ENCODE results near the gene SEMA6A.

SEMA6A gene

GRCh38 chr5:116456036-116456435, 118.6 kb downstream of the SEMA6A start:
- FAIRE-seq, result no peak

GRCh38 chr5:116455061-116455460, 119.6 kb downstream of the SEMA6A start:
- FAIRE-seq, result no peak

DNA sequence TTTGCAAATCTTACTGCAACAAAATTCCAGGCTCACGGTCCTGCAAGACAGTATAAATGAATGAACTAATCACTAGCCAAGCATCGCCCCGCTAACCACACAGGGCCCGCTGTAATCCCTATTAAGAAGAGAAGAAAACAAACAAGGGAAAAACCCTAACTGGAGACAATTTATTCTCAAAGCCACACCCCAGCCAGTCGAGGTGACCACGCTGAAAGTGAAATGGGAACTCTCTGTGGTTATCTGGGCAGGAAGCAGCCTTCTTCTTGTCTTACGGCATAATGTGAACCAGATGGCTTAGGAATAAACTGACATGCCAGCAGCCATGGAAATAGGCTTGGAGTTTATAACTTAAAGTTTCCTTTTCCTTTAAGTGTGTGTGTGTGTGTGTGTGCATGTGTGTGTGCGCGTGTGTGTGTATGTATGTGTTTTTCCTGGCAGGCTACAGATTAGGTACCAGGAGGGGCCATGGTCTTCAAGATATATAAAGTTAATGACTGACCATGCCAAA, 120.2 kb downstream of the SEMA6A start:
- FAIRE-seq, result no peak

DNA sequence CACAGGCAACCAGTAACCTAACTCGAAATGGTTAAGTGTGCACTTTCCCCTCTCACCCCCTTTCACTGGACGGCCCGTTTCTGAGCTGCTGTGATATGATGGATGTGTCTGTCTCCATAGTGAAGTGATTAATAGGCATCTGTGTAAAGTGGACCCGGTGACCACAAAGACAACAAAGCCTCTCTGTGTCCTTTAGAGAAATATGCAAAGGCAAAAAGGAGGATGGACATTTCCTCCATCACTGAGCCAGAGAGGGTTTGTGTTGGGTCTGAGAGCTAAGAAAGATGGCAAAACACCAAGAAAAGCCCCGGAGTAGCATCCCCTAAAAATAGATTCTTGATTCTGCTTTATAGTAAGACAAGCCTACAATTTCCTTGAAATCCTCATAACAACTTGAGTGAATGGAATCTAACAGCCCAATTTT, 120.6 kb downstream of the SEMA6A start:
- no peak for FAIRE-seq

DNA sequence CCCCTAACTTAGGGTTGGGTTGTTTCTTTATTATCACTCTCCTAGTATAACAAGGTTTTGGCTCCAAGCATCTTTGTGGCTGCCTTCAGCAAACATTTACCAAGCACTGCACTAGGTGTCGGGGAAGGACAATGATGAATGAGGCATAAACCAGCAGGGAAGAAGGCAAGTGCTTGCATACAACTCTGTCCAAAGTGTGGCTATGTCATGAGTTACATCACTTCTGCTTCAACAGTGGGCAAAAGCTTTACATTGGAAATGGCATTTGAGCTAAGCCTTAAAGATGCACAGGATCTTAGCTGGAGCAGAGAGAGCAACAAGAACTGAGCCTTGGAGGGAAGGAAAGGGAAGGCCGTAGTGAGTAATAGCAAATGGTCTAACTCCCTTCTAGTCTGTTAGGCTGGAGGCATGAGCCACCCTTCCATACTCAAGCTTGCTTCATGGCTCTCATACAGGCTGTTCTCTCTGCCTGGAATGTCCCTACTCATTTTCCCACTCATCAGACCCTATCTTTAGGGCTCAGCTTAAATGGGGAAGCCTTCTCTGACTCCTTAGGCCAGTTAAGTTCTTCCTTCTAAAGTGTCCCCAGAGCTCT, 121.8 kb downstream of the SEMA6A start:
- no peak for FAIRE-seq

- FAIRE-seq, result no peak
These were observed 122.6 kb downstream of the SEMA6A start for GRCh38 chr5:116451905-116452450.

DNA sequence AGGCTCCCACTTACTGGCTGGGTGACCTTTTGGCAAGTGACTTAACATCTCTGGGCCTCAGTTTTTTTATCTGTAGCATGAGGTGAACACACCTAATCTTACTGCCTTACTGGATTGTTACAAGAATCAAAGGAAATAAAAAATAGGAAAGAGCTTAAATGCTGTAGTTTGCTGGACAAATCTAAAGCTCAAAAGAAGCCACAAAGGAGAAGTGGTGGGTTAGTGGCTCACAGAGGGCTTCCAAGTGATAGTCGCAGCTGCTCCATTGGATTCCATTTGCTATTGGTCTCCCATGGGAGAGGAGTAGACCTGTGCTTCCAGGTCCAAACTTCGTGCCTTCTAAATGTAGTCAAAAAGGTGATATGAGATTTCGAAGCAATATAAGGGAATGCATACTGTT, 123.6 kb downstream of the SEMA6A start:
- FAIRE-seq, result no peak

DNA sequence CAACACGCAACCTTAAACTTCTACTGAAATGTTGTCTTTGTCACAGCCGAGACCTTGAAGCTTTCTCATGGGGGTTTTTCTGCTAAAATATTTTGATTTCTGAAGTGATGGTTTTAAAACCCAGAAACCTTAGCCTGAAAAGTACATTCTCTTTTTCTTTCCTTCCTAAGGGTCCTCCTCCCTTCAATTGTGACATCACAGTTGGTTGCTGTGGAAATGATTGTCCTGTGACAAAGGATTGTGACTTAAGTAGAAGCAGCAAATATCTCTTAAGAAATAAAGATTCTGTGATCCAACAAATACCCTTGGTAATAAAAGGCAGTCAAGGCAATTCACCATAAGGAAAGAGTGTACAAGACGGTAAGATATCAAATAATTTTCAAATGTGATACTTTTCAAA, 125.2 kb downstream of the SEMA6A start:
- FAIRE-seq, result no peak

GRCh38 chr5:116448870-116449427, 125.7 kb downstream of the SEMA6A start:
- FAIRE-seq, result peak; percentile 95

DNA sequence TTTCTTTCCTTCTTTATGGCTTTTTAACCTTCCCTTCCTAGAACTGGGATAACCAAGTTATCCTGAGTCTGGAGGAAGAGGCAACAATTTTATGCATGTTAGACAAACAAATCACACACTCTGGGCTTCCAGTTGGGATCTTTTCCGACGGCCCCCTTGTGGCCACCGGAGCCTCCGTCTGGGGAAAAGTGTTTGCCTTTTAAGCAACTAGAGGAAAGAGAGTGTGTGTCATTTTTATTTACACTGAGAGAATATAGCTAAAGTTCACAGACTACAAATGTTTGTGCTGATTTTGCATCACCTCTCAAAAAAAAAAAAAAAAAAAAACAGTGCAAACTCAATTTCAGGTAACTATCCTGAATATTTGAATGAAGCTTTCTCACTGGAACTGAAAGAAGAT, 126.2 kb downstream of the SEMA6A start:
- FAIRE-seq, result no peak

DNA sequence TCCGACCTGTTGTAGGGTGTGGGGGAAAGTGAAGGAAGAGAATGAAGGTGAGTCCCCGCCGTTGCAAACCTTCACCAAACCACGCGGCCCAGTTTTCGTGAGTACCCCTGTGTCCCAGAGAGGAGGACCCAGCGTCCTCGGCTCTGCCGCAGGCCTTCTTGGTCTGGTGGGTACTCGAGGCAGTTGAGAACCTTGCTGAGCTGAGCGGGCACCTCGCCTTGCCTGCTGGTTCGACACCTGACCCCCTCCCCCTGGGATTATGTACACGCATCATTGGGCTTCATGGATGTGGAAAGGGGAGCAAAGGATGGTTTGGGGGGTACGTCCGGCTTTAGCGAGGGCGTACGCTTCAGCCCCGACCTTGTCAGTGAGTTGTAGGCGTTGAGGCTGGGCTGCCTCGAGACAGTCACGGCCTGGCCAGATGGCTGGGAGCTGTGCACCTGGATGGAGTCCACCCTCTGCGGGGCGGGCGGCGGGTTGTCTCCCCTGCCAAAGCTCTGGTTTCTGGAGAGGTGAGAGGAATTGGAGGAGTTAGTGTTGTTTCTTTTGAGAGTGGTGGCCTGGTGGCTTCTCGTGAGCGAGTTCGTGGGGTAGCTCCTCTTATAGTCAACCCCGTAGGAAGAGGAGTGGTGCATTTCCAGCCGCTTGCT, 128.1 kb downstream of the SEMA6A start:
- FAIRE-seq, result no peak

DNA sequence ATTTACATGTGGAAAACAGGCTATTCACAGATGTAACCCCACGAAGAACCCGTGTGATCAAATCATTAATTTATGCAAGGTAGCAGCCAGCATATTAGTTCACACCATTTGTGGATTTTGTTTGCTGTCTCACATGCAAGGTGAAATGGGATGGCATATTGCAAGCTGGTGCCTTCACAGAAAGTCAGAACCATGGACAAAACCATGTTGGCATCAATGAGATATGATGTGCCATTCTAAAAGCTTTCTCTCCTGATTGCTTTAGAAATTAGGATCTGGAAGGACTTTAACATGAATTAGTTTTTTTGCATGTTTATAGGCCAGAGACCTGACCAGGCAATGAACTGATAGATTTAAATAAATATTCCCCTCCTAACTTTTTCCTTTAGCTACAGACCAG, 129.3 kb downstream of the SEMA6A start:
- FAIRE-seq, result no peak

GRCh38 chr5:116444373-116445295, 130.0 kb downstream of the SEMA6A start:
- no peak for FAIRE-seq

DNA sequence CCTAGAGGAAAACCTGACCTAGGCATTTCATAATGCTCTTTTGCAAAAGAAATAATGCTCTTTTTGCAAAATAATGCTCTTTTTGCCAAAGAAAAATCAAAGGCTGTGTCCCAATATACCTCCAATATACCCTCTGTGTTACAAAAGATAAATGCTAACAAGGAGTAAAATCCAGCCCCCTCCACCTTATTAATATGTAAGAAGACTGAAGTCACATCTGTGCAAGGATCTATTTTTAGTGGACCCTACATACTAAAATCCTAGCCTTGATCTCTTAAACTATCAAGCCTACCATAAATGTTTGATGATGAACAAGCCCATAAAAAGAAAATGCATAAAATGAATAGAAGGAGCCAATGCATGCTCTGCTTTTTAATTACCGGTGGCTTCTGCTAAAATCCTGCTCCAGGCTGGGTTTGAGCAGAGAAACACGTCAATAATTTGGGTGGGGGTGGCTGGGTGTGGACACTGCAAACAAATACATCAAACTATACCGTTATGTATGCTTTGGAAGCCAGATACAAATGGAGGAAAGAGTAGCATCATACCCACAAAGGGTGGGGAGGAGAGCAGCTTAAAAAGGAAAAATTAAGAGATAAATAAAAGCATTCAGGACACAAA, 131.6 kb downstream of the SEMA6A start:
- no peak for FAIRE-seq

DNA sequence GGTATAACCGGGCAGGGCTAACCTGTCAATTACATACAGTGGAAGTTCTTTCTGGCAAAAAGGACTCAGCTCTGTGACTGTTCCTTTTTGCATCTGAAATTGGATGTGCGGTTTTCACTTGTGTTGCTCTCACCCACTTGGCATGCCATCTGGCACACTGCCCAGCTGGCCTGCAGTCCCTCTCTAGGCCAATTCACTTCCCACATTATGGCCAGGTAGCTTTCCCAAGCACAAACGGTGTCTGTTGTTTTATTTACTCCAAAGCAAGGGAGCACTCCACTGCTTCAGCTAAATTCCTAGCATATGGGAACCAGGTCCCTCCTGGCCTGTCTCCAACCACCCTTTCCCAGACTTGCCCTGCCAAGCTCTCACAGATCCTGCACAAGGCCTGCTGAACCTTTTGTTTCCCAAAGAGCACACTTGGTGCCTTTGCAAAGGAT, 132.5 kb downstream of the SEMA6A start:
- no peak for FAIRE-seq

GRCh38 chr5:116441223-116441622, 133.4 kb downstream of the SEMA6A start:
- no peak for FAIRE-seq

- no peak for FAIRE-seq
These were observed 134.1 kb downstream of the SEMA6A start for GRCh38 chr5:116440457-116441001.

- no peak for FAIRE-seq
These were observed 134.7 kb downstream of the SEMA6A start for GRCh38 chr5:116439905-116440304.

GRCh38 chr5:116438979-116439554, 135.6 kb downstream of the SEMA6A start:
- no peak for FAIRE-seq

DNA sequence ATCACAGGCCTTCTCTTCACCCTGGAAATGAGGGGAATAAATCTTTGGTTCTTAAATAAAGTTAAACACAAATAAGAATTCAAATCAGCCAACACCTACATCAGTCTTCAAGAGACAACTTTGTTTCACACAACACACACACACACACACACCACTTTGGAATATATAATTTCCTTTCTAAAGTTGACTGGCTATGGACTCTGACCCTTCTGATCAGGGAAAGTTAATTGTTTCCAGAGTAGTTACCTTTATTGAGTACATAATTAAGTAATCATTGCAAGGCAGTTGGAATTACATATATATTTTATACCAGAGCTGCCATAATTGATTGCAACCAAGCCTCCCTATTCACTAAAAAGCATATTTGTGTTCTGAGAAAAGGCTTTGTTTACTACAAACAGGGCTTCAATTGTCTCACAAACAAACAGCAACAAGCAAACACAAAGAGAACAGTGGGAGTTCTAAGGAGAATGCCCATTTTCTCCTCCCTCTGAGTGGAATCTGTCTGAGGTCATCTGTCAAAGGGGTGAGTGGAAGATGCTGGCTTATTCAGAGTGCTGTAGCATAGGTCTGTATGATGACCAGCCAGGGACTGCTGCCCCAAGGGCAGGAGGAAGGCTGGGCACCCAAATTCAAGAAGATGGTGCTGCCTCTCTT, 136.6 kb downstream of the SEMA6A start:
- no peak for FAIRE-seq

- no peak for FAIRE-seq
These were observed 137.3 kb downstream of the SEMA6A start for GRCh38 chr5:116437351-116437705.

Data from islet of Langerhans (tissue), 1 donor.